Endothelial cell of umbilical vein (primary cell): ENCODE measurements around the gene FSTL4. TPM values are rescaled to one million over a fixed set of nuclear protein-coding genes. Genes with fewer than 3 reads are reported as not detected.

Experiments
- BruUV-seq: library from RNA; stranded (reverse); fragments of 400-500 nt; replicated peaks from 2 replicates; lab custom pipeline; 2021; lab: Mats Ljungman, UMichigan
- CTCF ChIA-PET: fragments of 300-600, 350-600 bp; sonication (Branson Sonifier 250); formaldehyde crosslinking; loops from one replicate; lab custom pipeline; 2021; ENCODE audit warnings: antibody characterized with exemption, inconsistent platforms; lab: Charles Lee
- POLR2A ChIA-PET: fragments of 300-600, 350-600 bp; sonication (Branson Sonifier 250); formaldehyde crosslinking; loops from one replicate; lab custom pipeline; 2021; ENCODE audit warnings: antibody characterized with exemption, inconsistent platforms; lab: Charles Lee
- DNase-seq: peaks from one replicate; pipeline ENCODE4 v3.0.0-alpha.2; 2011; ENCODE audit warnings: low read depth, low spot score
- FAIRE-seq: peaks from 2 replicates; lab custom pipeline; 2011; peaks lifted over from hg19 to GRCh38; lab: Jason Lieb, UNC
- H2AFZ ChIP-seq: 2 replicates; pipeline ENCODE4 v1.6.0; 2012; ENCODE audit warnings: low read depth, low read length, control low read depth, inconsistent platforms
- H3K27ac ChIP-seq: 2 replicates; pipeline ENCODE4 v1.5.1; 2011; ENCODE audit warnings: low read depth, mild to moderate bottlenecking, control low read depth, low read length, moderate library complexity; ENCODE audit not compliant: insufficient read depth
- H3K27me3 ChIP-seq, 2 experiments: 2 replicates each; pipeline versions ENCODE4 v1.6.0 to v1.6.1; 2011; ENCODE audit warnings: low read length in 2 of 2, mixed read lengths in 1 of 2; ENCODE audit not compliant: control insufficient read depth in 2 of 2, insufficient read depth in 2 of 2
- H3K36me3 ChIP-seq, 2 experiments: 2 replicates in 1 of 2; 3 replicates in 1 of 2; pipeline ENCODE4 v1.5.1; 2011; ENCODE audit warnings: low read length in 2 of 2, mild to moderate bottlenecking in 1 of 2, moderate library complexity in 1 of 2; ENCODE audit not compliant: control insufficient read depth in 2 of 2, insufficient read depth in 2 of 2; ENCODE audit errors: extremely low read depth in 1 of 2
- H3K4me1 ChIP-seq: 3 replicates; pipeline ENCODE4 v1.5.1; 2011; ENCODE audit warnings: mild to moderate bottlenecking, low read length; ENCODE audit not compliant: control insufficient read depth, insufficient read depth; ENCODE audit errors: extremely low read depth
- H3K4me2 ChIP-seq: 2 replicates; pipeline ENCODE4 v1.6.1; 2011; ENCODE audit warnings: low read length, control low read depth, mixed read lengths; ENCODE audit not compliant: insufficient read depth
- H3K4me3 ChIP-seq, 3 experiments: fragments of 200-600 bp in 1 of 3; sonication (generic), shearing (Covaris generic) in 1 of 3; replicated peaks in 1 of 3; 2 replicates each; pipeline ENCODE4 v1.5.1; 2011 to 2016; ENCODE audit warnings: control low read depth in 3 of 3, low read length in 3 of 3, mild to moderate bottlenecking in 2 of 3, inconsistent platforms in 1 of 3, low read depth in 1 of 3, moderate library complexity in 1 of 3; ENCODE audit not compliant: insufficient read depth in 1 of 3
- H3K79me2 ChIP-seq: 2 replicates; pipeline ENCODE4 v1.6.0; 2012; ENCODE audit warnings: low read length, inconsistent platforms; ENCODE audit not compliant: control insufficient read depth, insufficient read depth
- H3K9ac ChIP-seq: replicated peaks from 2 replicates; pipeline ENCODE3; 2011; ENCODE audit warnings: low read length, control low read depth; ENCODE audit not compliant: insufficient read depth; ENCODE audit errors: extremely low read depth
- H3K9me1 ChIP-seq: replicated peaks from 3 replicates; pipeline ENCODE4 v1.6.0; 2011; ENCODE audit warnings: mild to moderate bottlenecking, low read length; ENCODE audit not compliant: control insufficient read depth, insufficient read depth; ENCODE audit errors: extremely low read depth
- H3K9me3 ChIP-seq: replicated peaks from 2 replicates; pipeline ENCODE4 v1.5.1; 2012; ENCODE audit warnings: low read length, inconsistent platforms; ENCODE audit not compliant: control insufficient read depth, insufficient read depth
- H4K20me1 ChIP-seq: replicated peaks from 2 replicates; pipeline ENCODE3; 2011; ENCODE audit warnings: mild to moderate bottlenecking, low read length; ENCODE audit not compliant: control insufficient read depth, insufficient read depth; ENCODE audit errors: extremely low read depth
- CTCF ChIP-seq, 2 donors: IDR thresholded peaks; 1 replicate in 1 of 2; 2 replicates in 1 of 2; pipeline ENCODE4 v1.5.1; 2011; ENCODE audit warnings: low read length in 2 of 2, mild to moderate bottlenecking in 2 of 2, moderate library complexity in 2 of 2, control low read depth in 1 of 2, inconsistent platforms in 1 of 2, low read depth in 1 of 2; ENCODE audit not compliant: insufficient read depth in 1 of 2; ENCODE audit errors: extremely low read depth in 1 of 2
- EZH2 ChIP-seq: IDR thresholded peaks from 2 replicates; pipeline ENCODE4 v1.6.1; 2012; ENCODE audit warnings: borderline replicate concordance, low read depth, mild to moderate bottlenecking, moderate library complexity, low read length, inconsistent platforms; ENCODE audit not compliant: severe bottlenecking
- FOS ChIP-seq: IDR thresholded peaks from 2 replicates; pipeline ENCODE4 v1.6.1; 2011; ENCODE audit warnings: mild to moderate bottlenecking, low read length, moderate library complexity, borderline replicate concordance; ENCODE audit not compliant: insufficient read depth
- GATA2 ChIP-seq: IDR thresholded peaks from 2 replicates; pipeline ENCODE4 v1.7.0; 2011; ENCODE audit warnings: low read depth, mild to moderate bottlenecking, moderate library complexity, mixed read lengths, low read length; ENCODE audit not compliant: insufficient read length, insufficient read depth
- JUN ChIP-seq: IDR thresholded peaks from 2 replicates; pipeline ENCODE4 v1.6.1; 2011; ENCODE audit warnings: borderline replicate concordance, low read depth; ENCODE audit not compliant: insufficient read length, insufficient read depth
- MAX ChIP-seq: IDR thresholded peaks from 2 replicates; pipeline ENCODE4 v1.6.1; 2011; ENCODE audit not compliant: insufficient read depth, insufficient read length
- MYC ChIP-seq: IDR thresholded peaks from one replicate; pipeline ENCODE4 v1.6.1; 2011; ENCODE audit warnings: mild to moderate bottlenecking, low read depth, low read length
- POLR2A ChIP-seq: IDR thresholded peaks from 2 replicates; pipeline ENCODE4 v1.6.1; 2012; ENCODE audit warnings: low read depth, mild to moderate bottlenecking, control low read depth, low read length
- POLR2AphosphoS5 ChIP-seq: IDR thresholded peaks from 2 replicates; pipeline ENCODE4 v1.6.1; 2012; ENCODE audit warnings: low read depth, mild to moderate bottlenecking, control low read depth, low read length, moderate library complexity; ENCODE audit not compliant: insufficient read depth
- dilution Hi-C: fragments of 300-500 bp; cut with MboI; formaldehyde crosslinking; loops from one replicate; pipeline ENCODE4 v1.15.0; 2019; ENCODE audit warnings: low sequenced_read_pairs; ENCODE audit not compliant: extremely low pct_ligation_motif_present
- intact Hi-C: fragments of 100-400 bp; cut with micrococcal nuclease; formaldehyde crosslinking; loops from one replicate; pipeline ENCODE4 v1.10.0; 2022
- polyA plus RNA-seq, 4 experiments: library from polyadenylated mRNA; depleted of rRNA in 3 of 4; stranded (reverse) in 3 of 4; unstranded in 1 of 4; fragments of >200 nt; gene quantifications; 2 replicates each; pipeline versions ENCODE4 v1.2.1 to v1.2.3, GENCODE V29; 2011 to 2012; ENCODE audit warnings: missing spikeins in 1 of 4
- total RNA-seq: library from RNA; stranded (reverse); gene quantifications from 2 replicates; pipeline ENCODE4 v1.2.3, GENCODE V29; 2021

The FSTL4 gene
- total and polyA plus RNA-seq, 2 donors (not counting 3 experiments of a cell fraction or from before 2014, with no cell fraction given): 0.18 TPM; not detected in 1

- no TSS peak for BruUV-seq
- CTCF ChIA-PET: interaction anchor here (1.4 to 1.6 kb wide), 2 partner anchors 12 to 187 kb away, joined by 3 to 4 read pairs; no protein-coding TSS in a partner anchor
- dilution Hi-C loops: no loop called here
Observed at GRCh38 chr5:133298447-133298846, 313.9 kb downstream of the FSTL4 start.

More at GRCh38 chr5:133298447-133298846, 313.9 kb downstream of the FSTL4 start:
- intact Hi-C loops: no loop called here
- TF ChIP-seq GATA2: no peak
- TF ChIP-seq MYC: no peak
- TF ChIP-seq EZH2: no peak
- TF ChIP-seq POLR2AphosphoS5: no peak
- no peak for TF ChIP-seq JUN
- TF ChIP-seq FOS: no peak
- no peak for TF ChIP-seq CTCF (IDR thresholded peaks at IDR 0.05; ENCODE audit: extremely low read depth in 1 of 2, insufficient read depth in 1 of 2, low read depth in 1 of 2, low read length in 2 of 2)
- TF ChIP-seq MAX: no peak
- TF ChIP-seq POLR2A: no peak
- Histone ChIP-seq H3K4me1 (no peaks in the 10 kb centered on the region), H4K20me1 (no peaks in the 10 kb centered on the region), H3K4me2 (no peak overlapping the region), H3K9me1 (no peaks in the 10 kb centered on the region), H3K79me2 (no peaks in the 10 kb centered on the region), H3K27ac (no peak overlapping the region), H3K4me3 (no peak overlapping the region), H2AFZ (no peak overlapping the region), H3K36me3 (no peaks in the 10 kb centered on the region), H3K9ac (no peak overlapping the region), H3K9me3 (no peaks in the 10 kb centered on the region), H3K27me3 (no peaks in the 10 kb centered on the region)
- DNase-seq (no peak), FAIRE-seq (no peak)
- POLR2A ChIA-PET: no interaction called here
